GM19438 (cell line): ENCODE data around the gene INPP4B.
A peak's percentile ranks its signal among the peaks of the same experiment; 100 is the strongest.

Source experiments
- ATAC-seq: cut with Tn5 transposase; IDR thresholded peaks from one replicate; pipeline ENCODE4 v1.9.1; 2021; ENCODE audit warnings: low read depth; ENCODE audit not compliant: unreplicated experiment

Gene INPP4B

DNA sequence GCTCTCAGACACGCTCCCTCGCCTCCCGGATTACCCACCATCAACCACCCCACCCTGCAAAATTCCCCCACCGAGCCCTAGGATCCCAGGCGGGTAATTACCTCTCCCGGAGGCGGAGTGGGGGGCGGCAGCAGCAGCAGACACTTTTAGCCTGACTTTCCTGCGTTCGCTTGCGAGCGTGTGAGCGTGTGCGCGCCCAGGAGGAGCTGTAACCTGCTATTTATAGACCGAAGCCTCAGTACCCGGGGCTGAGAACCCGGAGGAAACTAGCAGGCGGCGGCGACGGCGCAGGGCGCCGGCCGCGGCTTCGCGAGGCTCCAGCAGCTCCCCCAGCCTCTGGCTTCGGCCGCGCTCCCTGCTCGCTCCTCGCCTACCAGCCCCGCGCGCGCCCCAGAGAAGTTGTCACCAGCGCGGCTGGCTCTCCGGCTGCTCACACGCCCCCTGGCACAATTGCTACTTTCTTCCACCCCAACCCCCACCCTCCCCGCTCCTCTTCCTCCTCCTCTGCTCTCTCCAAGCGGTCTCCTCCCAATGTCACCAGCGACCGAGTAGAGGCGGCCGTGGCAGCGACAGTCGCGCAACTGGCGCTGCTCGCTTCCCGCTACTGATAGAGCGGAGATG, at the start of gene INPP4B:
INPP4B (minus strand) TSS at position 194 of the 621 bp plus-strand sequence.
- ATAC-seq, result no peak

DNA sequence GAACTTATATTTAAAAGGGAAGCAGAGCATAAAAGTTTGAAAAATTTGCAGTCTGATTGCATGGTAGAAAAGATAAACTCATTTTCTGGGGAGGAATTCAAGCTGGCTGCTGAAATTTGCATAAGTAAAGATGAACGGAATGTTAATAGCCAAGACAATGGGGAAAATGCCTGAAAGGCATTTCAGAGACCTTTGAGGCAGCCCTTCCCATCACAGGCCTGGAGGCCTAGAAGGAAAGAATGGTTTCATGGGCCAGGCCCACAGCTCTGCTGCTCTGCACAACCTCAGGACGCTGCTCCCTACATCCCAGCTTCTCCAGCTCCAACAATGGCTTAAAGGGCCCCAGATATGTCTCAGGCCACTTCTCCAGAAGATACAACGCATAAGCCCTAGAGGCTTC, 46.9 kb upstream of the INPP4B start:
- ATAC-seq, result no peak

DNA sequence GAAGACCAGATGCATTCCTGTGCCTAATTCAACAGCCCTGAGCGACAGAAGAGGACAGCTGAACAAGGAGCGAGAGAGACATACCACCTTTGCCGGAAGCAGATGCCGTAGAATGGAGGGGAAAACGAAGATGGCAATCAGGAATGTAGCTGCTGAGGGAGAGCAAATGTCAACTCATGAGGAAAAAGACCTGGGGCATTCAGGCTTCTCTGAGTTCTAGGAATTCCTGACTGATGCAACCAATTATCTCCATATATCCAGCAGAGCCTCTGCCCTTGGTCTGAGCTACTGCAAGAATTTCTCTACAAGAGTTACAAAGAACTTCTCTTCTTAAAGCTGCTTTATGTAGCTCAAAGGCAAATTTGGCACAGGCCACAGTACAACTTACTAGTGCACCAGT, 40.5 kb upstream of the INPP4B start:
- no peak for ATAC-seq

DNA sequence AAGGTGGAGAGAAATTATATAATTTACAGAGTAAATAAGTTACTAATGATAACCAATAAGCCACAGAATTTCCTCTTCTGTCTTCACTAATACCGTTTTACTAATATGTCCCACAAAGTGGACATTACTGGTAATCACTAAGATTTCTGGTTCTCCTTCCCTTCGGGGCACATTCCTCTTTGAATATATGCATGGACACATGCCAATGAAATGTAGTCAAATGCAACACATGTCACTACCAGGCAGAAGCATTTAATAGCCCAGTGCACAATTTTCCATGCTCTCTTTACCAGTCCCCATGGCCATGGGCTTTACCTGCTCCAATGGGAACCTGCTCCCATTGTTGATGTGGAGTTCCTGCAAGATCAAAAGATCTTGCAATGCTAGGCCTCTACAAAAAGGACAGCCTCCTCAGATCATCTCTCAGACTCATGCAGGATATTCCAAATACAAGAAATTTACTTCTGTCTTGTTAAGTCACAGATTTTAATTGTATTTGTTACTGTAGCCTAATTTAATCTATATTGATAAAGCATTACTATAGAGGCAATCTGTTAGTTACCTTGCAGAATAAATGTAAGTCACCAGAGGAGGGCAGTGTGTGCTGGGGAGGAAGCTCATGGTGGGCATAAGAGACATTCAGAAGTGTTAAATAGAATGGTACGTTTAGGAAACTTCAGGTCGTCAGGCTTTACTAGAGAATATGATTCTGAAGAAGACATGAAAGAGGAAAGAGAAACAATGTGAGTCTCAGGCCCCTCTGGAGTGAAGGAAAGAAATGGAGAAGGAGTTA, 37.1 kb upstream of the INPP4B start:
- no peak for ATAC-seq

DNA sequence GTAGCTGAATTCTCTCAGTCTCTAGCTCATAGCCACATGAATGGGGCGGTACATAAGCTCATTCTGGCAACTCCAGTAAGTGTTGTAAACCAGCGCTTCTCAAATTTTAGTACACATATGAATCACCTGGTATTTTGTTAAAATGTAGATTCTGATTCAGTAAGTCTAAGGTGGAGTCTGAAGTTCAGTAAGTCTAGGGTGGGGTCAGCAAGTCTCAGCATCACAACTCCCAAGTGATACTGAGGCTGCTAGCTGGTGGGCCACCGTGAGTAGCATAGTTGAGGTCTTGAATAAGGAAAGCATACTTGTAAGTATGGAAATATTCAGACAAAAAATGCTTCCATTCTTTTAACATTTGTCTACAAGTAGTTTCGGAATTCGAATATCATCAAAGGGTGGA, 36.1 kb upstream of the INPP4B start:
- ATAC-seq, result no peak

DNA sequence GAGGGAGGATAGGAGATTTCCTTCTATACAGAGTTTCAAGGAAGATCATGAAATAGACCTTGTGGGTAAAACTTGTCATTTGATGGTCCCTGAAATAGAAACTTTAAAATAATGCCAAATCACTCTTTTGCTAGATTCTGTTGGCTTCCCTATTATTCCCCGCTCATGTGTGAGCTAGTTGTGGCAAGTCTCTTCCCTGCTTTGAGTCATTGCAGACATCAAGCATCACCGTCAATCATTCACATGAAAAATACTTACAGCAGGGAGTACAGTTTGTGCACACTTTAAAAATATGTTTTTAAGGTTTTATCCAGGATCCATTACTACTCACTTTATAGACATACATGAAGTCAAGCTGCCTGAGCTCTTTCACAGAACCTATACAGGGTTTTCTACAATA, 35.2 kb upstream of the INPP4B start:
- no peak for ATAC-seq

DNA sequence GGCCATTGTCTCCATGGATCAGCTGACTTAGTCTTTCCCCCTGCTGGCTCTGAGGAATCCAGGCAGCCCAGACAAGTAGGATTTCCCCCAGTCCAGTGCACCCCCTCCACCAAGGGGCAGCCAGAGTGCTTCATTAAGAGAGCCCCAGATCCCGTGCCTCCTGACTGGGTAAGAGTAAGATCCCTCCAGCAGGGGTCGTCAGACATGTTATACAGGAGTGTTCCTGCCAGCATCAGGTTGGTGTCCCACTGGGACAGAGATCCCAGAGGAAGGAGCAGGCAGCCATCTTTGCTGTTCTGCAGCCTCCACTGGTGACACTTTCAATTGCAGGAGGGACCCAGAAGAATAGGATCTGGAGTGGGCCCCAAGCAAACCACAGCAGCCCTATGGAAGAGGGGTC, 29.0 kb upstream of the INPP4B start:
- ATAC-seq, result no peak

DNA sequence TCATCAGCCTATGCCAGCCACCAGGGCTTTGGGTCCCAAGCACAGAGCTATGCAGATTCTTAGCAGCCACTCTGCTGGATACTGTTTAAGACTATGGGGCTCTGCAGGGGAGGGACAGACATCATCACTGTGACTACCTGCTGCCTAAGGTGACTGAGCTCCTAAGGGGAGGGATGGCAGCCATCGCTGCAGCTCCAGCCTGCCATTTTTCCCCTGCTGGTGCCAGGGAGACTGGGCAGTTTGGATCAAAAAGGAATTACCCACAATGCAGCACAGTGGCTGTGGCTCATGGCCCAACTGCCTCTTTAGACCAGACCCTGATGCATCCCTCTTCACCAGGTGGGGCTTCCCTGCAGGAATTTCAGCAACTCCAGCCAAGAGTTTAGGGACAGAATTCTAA, 28.6 kb upstream of the INPP4B start:
- no peak for ATAC-seq

DNA sequence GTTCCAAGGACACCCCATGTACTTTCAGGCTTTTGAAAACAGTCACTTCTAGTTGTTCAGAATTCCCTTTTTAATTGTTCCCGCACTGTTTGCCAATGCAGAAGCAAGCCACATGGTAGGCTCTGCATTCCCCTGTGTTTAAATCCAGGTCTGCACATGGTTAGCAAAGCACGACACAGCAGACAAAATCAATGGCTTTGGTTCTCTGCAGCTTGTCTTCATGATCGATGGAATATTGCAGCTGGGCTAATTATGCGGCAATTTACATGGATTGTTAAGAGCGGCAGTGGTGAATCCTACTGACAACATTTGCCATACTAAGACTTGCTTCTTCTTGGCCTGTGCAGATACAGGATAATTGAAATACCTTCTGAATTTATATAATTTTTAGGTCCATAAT, 20.6 kb upstream of the INPP4B start:
- no peak for ATAC-seq

DNA sequence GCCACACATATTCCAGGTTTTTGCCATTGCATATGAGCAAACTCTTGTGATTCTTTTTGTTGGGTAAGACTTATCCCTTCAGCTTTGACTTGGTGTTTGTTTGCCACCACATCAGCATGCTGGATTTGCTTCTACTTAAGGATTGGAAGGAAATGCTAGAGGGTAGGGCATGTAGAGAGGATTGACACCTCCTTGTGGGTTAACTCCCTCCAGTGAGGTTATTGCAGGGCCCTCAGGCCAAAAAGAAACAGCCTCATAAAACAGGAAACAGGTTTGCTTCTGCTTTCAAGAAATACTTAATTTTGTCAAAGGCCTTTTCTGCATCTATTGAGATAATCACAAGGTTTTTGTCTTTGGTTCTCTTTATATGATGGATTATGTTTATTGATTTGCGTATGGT, 15.2 kb upstream of the INPP4B start:
- no peak for ATAC-seq

DNA sequence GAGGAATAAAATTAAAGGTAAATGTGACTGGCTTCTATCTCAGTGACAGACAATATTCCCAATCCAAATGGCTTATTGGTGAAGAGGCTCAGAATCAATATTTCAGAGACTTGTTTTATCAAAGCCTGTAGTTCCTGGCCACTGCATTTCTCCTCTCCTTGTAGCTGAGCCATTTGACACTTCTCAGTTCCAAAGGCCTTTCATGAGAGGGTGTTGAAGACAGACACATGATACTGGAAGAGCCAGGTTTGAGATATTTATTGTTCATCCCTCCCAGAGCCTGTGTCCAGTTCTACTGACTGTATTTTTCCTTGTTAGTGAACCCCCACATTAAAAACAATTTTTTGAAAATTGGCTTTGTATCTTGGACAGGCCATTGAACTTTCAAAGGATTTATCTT, 12.9 kb upstream of the INPP4B start:
- ATAC-seq, result no peak

DNA sequence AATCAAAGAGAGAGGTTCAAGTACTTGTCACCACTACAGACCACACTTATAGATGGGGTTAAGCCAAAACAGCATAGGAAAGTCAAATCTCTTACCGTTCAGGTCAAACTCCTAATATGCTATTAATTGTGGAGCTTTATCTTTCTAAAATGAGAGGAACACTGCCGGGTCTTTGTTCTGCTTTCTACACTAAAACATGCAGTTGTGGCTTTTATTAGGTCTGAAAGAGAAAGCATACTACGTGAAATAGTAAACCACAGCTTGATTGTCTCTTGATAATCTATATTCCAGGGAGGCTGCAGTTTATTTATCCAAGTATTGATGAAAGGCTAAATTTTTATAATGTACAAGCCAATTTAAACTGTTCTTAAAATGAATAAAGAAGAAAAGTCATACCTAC, 12.3 kb upstream of the INPP4B start:
- ATAC-seq, result no peak

DNA sequence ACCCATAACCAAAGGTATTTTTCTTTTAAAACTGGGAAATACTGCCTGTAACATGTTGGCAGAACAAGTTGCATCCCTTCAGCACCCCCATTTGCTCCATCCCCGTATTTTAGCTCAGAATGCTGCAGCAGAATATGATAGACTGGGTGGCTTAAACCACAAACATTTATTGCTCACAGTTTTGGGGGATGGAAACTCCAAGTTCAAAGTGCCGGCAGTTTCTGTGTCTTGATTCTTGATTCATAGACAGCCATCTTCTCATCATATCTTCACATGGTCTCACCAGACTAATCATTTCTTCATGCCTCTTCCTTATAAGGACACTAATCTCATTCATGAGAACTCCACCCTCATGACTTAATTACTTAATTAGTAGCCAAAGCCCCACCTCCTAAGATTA, 10.5 kb upstream of the INPP4B start:
- no peak for ATAC-seq

DNA sequence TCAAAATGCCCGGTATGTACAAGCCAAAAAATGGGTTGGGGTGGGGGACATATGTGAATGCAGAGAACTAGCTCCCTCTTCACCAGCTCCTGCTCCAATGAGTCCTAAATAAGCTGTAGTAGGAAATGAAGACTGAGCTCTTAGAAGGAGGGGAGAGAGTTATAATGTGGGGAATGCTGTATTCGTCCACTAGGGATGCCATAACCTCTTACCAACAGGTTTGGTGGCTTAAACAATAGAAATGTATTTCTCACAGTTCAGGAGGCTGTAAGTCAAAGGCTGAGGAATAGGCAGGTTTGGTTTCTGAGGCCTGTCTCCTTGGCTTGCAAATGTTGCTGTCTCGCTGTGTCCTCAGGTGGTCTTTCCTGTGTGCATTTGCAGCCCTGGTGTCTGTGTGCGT, 4.4 kb upstream of the INPP4B start:
- no peak for ATAC-seq

DNA sequence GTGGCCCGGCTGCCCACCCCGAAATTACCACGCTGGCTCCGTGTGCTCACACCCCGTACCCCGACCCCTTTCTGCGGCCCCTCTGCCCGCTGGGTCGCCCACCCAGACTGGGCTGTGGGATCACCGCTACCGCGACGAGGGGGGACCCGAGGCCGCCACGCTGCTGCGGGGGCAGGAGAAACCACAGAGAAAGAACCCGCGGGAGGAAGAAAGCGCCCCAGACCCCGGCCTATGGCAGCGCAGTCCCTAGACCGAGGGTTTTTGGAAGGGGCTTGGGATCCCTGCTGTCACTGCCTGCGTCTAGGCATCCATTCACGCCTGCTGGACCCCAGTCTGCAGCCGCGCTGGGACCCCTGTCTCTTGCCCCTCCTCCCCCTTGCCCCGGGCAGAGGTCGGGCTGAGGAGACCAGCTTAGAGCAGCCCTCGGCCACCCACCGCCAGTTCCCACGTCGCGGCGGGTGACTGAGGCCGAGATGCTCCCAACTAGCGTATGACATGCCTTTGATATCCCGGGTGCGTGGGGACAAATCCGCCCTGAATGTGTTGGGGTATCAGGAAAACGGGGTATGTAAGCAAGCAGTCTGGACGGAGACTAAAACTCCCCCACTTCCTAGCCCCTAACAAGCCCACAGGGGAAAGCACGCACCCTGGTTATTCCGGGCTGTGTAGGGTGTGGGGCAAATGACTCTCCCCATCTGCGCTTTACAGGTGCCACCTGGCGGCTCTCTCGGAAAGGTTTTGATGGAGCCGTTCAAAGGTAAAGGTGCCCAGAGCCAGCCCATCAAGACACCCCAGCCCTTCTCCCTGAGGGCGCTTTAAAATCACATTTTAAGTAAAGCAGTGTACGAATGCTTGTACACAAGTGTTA, 862 bp upstream of the INPP4B start:
- peak; percentile 61 for ATAC-seq

DNA sequence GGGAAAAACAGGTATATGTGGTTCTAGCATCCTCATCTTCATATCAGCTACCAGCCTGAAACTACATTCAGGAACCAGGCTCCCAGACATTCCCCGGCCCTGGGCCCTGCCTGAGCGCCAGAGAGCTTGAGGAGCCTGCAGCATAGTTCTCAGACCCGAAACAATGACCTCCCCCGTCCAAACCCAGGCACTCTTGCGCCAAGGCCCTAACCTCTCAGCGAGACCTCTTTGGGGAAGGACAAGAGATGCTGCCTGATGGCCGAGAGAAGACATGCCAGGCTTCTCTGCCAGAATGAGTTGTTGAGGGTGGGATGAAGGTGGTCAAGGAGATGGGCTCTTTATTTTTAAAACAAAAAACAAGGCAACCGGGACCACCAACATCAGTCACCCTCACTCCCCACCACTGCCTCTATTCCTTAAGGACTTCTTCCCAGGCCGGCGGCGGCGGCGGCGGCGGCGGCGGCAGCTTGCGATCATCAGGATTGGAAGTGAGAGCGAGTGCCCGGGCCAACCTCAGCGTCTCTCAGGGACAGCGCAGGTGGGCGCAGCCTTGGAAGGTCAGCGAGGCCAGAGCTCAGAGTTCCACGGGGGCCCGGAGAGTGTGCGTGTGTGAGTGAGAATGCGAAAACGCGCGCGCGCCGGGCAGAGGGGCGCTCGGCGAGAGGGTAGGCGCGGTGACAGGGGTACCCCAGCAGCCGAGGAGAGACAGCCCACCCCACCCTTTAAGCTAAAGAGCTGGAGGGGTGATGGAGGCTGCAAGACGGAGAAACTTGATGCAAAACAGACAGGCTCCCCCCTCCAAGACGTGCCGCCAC, 601 bp downstream of the INPP4B start:
- no peak for ATAC-seq

DNA sequence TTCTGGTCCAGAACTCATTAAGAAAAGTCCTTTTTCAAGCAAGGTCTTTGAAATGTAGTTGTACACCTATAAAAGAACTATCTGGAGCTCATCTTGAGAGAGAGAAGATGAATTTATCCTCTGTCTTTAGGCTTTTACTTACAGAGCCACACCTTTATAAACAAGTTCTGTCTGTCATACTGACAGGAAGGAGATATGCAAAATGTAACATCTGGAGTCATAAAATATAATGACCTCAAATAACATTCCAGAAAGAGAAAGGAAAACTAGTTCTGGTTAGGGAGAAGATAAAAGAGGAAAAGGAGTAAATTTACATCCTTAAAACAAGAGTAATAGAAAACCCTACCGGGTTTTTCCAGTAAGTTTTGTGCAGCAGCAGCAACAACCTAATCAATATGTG, 1.3 kb downstream of the INPP4B start:
- ATAC-seq, result no peak

DNA sequence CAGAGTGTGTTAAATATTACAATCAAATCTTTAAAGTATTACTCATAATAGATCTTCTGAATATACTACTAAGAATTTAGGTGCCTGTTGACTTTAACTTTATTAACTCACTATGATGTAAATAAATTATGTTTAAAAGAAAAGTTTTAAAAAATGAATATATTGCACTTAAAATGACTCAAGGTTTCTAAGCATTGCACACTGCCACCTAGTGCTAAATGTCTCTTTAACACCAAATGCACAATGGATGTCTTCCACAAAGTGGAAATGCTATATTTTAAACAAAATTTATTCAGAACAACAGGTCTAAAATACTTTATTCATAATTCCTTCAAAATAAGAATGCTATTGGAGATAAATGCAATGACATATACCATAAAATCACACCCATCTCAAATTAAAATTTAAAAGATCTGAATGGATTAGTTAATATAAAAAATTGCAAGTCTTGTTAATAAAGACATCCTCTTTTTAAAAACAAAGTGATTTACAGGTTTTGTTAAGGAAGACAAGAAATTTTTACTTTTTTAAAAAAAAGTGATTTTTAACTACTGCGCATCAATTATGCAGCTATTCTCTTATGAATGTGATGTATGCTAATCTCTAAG, 5.5 kb downstream of the INPP4B start:
- no peak for ATAC-seq

DNA sequence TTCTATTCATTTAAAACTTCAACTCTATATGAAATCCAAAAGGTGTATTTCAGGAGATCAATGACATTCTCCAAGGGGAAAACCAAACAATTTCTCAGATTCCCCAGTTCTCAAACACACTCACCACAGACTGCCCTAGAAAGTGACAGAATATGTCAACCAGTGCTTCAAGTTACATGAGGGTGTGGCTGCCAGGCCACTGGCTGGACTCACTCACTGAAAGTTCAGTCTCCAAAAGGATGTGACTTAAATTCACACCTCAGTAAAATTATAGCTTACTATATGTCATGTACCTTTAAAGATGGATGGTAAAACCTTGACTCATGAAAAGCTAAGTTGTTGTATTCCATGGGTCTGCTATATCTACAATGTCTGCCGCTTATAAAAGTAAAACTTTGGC, 7.3 kb downstream of the INPP4B start:
- ATAC-seq, result no peak

DNA sequence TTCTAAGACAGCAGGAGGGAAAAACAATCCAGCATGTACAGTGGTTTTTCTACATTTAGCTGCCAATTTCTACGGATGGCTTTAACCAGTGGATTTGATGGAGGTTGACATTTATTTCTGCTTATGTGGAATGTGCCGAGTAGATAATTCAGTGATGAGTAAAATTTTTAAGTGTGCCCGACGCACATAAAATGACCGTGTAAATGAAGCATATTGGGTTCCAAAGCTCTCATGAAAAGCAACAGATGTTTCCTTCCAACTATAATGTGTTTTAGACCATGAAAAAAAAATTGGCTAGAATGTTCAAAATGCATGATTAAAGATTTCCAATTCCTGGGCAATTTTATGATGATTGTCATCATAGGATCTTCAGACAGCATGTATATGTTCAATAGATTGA, 14.1 kb downstream of the INPP4B start:
- no peak for ATAC-seq
